ENCODE data around the gene HSPB9.
"Not testable (repeated sequence)": the region's sequence is repeated elsewhere in the genome, so short reads cannot be mapped to it uniquely, and the experiment has no call there.

The HSPB9 gene

GRCh38 chr17:42135664-42136653 is 13.4 kb downstream of the HSPB9 start:
- intact Hi-C loops (cut with DNase I) = no loop called here
- DNase-seq = peak in 1 of 10 donors; percentile 20

GRCh38 chr17:42136654-42137051 is 14.0 kb downstream of the HSPB9 start:
- no peak for DNase-seq
- intact Hi-C loops (cut with DNase I) = no loop called here

GRCh38 chr17:42138749-42139492 is 16.3 kb downstream of the HSPB9 start:
- no peak for DNase-seq
- intact Hi-C loops (cut with DNase I) = no loop called here

GRCh38 chr17:42140690-42141089 is 18.1 kb downstream of the HSPB9 start:
- intact Hi-C loops (cut with DNase I) = not testable (repeated sequence)
- peak in 1 of 10 donors; percentile 25 for DNase-seq

GRCh38 chr17:42141382-42141781 is 18.8 kb downstream of the HSPB9 start:
- intact Hi-C loops (cut with DNase I) = no loop called here

GRCh38 chr17:42142371-42142896 is 19.8 kb downstream of the HSPB9 start:
- intact Hi-C loops (cut with DNase I) = no loop called here
- peak in 1 of 10 donors; percentile 76 for DNase-seq

More at GRCh38 chr17:42141382-42141781, 18.8 kb downstream of the HSPB9 start:
- DNase-seq = peak in 1 of 10 donors; percentile 8

- intact Hi-C loops (cut with DNase I); DNase-seq: not testable (repeated sequence)
Observed at GRCh38 chr17:42143138-42143537, 20.5 kb downstream of the HSPB9 start.

GRCh38 chr17:42146911-42147607 is 24.5 kb downstream of the HSPB9 start:
- intact Hi-C loops (cut with DNase I) = no loop called here
- DNase-seq = peak in 1 of 10 donors; percentile 12

GRCh38 chr17:42153919-42154742 is 31.5 kb downstream of the HSPB9 start:
- intact Hi-C loops (cut with DNase I) = loop anchor here (2.0 kb wide), 1 partner anchor 33 kb away; the partner anchor contains the start of gene KAT2A
- peak in 1 of 10 donors; percentile 6 for DNase-seq

GRCh38 chr17:42155614-42156045 is 33.0 kb downstream of the HSPB9 start:
- intact Hi-C loops (cut with DNase I) = loop anchor here (2.0 kb wide), 1 partner anchor 35 kb away; the partner anchor contains the start of gene KAT2A
- DNase-seq = no peak

- DNase-seq = peak in 2 of 10 donors; percentile 41 to 67
- intact Hi-C loops (cut with DNase I) = no loop called here
Observed at GRCh38 chr17:42159796-42160530, 37.4 kb downstream of the HSPB9 start.

GRCh38 chr17:42160531-42160910 is 37.9 kb downstream of the HSPB9 start:
- peak in 1 of 10 donors; percentile 27 for DNase-seq
- intact Hi-C loops (cut with DNase I) = no loop called here

- peak in 1 of 10 donors; percentile 64 for DNase-seq
- intact Hi-C loops (cut with DNase I) = no loop called here
Observed at GRCh38 chr17:42163113-42163512, 40.5 kb downstream of the HSPB9 start.

- DNase-seq = no peak
- intact Hi-C loops (cut with DNase I) = no loop called here
Observed at GRCh38 chr17:42163696-42164407, 41.2 kb downstream of the HSPB9 start.

- intact Hi-C loops (cut with DNase I) = no loop called here
- no peak for DNase-seq
Observed at GRCh38 chr17:42165751-42166150, 43.1 kb downstream of the HSPB9 start.

GRCh38 chr17:42166196-42166763 is 43.7 kb downstream of the HSPB9 start:
- intact Hi-C loops (cut with DNase I) = no loop called here
- DNase-seq = peak in 1 of 10 donors; percentile 59

- no peak for DNase-seq
- intact Hi-C loops (cut with DNase I) = no loop called here
Observed at GRCh38 chr17:42167807-42168206, 45.2 kb downstream of the HSPB9 start.

- no peak for DNase-seq
Observed at GRCh38 chr17:42169351-42169750, 46.7 kb downstream of the HSPB9 start.

More at GRCh38 chr17:42169351-42169750, 46.7 kb downstream of the HSPB9 start:
- intact Hi-C loops (cut with DNase I) = no loop called here
